ENCODE results near the gene CSTPP1.

GRCh38 chr11:46905806-46906205 lies 30.8 kb upstream of the CSTPP1 start:
- no peak for TF ChIP-seq POLR2A (IDR thresholded peaks at IDR 0.05)
- TF ChIP-seq POLR2AphosphoS5 (IDR thresholded peaks at IDR 0.05) = no peak
- TF ChIP-seq CTCF (IDR thresholded peaks at IDR 0.05) = no peak
